Endothelial cell of umbilical vein (primary cell): Measurements from ENCODE around the gene C6orf89. TPM values are rescaled to one million over a fixed set of nuclear protein-coding genes. Genes with fewer than 3 reads are reported as not detected.

Experiments
- BruUV-seq: library from RNA; stranded (reverse); fragments of 400-500 nt; replicated peaks from 2 replicates; lab custom pipeline; 2021; lab: Mats Ljungman, UMichigan
- CTCF ChIA-PET: fragments of 300-600, 350-600 bp; sonication (Branson Sonifier 250); formaldehyde crosslinking; loops from one replicate; lab custom pipeline; 2021; ENCODE audit warnings: antibody characterized with exemption, inconsistent platforms; lab: Charles Lee
- POLR2A ChIA-PET: fragments of 300-600, 350-600 bp; sonication (Branson Sonifier 250); formaldehyde crosslinking; loops from one replicate; lab custom pipeline; 2021; ENCODE audit warnings: antibody characterized with exemption, inconsistent platforms; lab: Charles Lee
- DNase-seq: peaks from one replicate; pipeline ENCODE4 v3.0.0-alpha.2; 2011; ENCODE audit warnings: low read depth, low spot score
- FAIRE-seq: peaks from 2 replicates; lab custom pipeline; 2011; peaks lifted over from hg19 to GRCh38; lab: Jason Lieb, UNC
- H2AFZ ChIP-seq: 2 replicates; pipeline ENCODE4 v1.6.0; 2012; ENCODE audit warnings: low read depth, low read length, control low read depth, inconsistent platforms
- H3K27ac ChIP-seq: 2 replicates; pipeline ENCODE4 v1.5.1; 2011; ENCODE audit warnings: low read depth, mild to moderate bottlenecking, control low read depth, low read length, moderate library complexity; ENCODE audit not compliant: insufficient read depth
- H3K27me3 ChIP-seq, 2 experiments: 2 replicates each; pipeline versions ENCODE4 v1.6.0 to v1.6.1; 2011; ENCODE audit warnings: low read length in 2 of 2, mixed read lengths in 1 of 2; ENCODE audit not compliant: control insufficient read depth in 2 of 2, insufficient read depth in 2 of 2
- H3K36me3 ChIP-seq, 2 experiments: 2 replicates in 1 of 2; 3 replicates in 1 of 2; pipeline ENCODE4 v1.5.1; 2011; ENCODE audit warnings: low read length in 2 of 2, mild to moderate bottlenecking in 1 of 2, moderate library complexity in 1 of 2; ENCODE audit not compliant: control insufficient read depth in 2 of 2, insufficient read depth in 2 of 2; ENCODE audit errors: extremely low read depth in 1 of 2
- H3K4me1 ChIP-seq: 3 replicates; pipeline ENCODE4 v1.5.1; 2011; ENCODE audit warnings: mild to moderate bottlenecking, low read length; ENCODE audit not compliant: control insufficient read depth, insufficient read depth; ENCODE audit errors: extremely low read depth
- H3K4me2 ChIP-seq: 2 replicates; pipeline ENCODE4 v1.6.1; 2011; ENCODE audit warnings: low read length, control low read depth, mixed read lengths; ENCODE audit not compliant: insufficient read depth
- H3K4me3 ChIP-seq, 3 experiments: fragments of 200-600 bp in 1 of 3; sonication (generic), shearing (Covaris generic) in 1 of 3; replicated peaks in 1 of 3; 2 replicates each; pipeline ENCODE4 v1.5.1; 2011 to 2016; ENCODE audit warnings: control low read depth in 3 of 3, low read length in 3 of 3, mild to moderate bottlenecking in 2 of 3, inconsistent platforms in 1 of 3, low read depth in 1 of 3, moderate library complexity in 1 of 3; ENCODE audit not compliant: insufficient read depth in 1 of 3
- H3K79me2 ChIP-seq: 2 replicates; pipeline ENCODE4 v1.6.0; 2012; ENCODE audit warnings: low read length, inconsistent platforms; ENCODE audit not compliant: control insufficient read depth, insufficient read depth
- H3K9ac ChIP-seq: replicated peaks from 2 replicates; pipeline ENCODE3; 2011; ENCODE audit warnings: low read length, control low read depth; ENCODE audit not compliant: insufficient read depth; ENCODE audit errors: extremely low read depth
- H3K9me1 ChIP-seq: replicated peaks from 3 replicates; pipeline ENCODE4 v1.6.0; 2011; ENCODE audit warnings: mild to moderate bottlenecking, low read length; ENCODE audit not compliant: control insufficient read depth, insufficient read depth; ENCODE audit errors: extremely low read depth
- H3K9me3 ChIP-seq: replicated peaks from 2 replicates; pipeline ENCODE4 v1.5.1; 2012; ENCODE audit warnings: low read length, inconsistent platforms; ENCODE audit not compliant: control insufficient read depth, insufficient read depth
- H4K20me1 ChIP-seq: replicated peaks from 2 replicates; pipeline ENCODE3; 2011; ENCODE audit warnings: mild to moderate bottlenecking, low read length; ENCODE audit not compliant: control insufficient read depth, insufficient read depth; ENCODE audit errors: extremely low read depth
- EZH2 ChIP-seq: IDR thresholded peaks from 2 replicates; pipeline ENCODE4 v1.6.1; 2012; ENCODE audit warnings: borderline replicate concordance, low read depth, mild to moderate bottlenecking, moderate library complexity, low read length, inconsistent platforms; ENCODE audit not compliant: severe bottlenecking
- FOS ChIP-seq: IDR thresholded peaks from 2 replicates; pipeline ENCODE4 v1.6.1; 2011; ENCODE audit warnings: mild to moderate bottlenecking, low read length, moderate library complexity, borderline replicate concordance; ENCODE audit not compliant: insufficient read depth
- GATA2 ChIP-seq: IDR thresholded peaks from 2 replicates; pipeline ENCODE4 v1.7.0; 2011; ENCODE audit warnings: low read depth, mild to moderate bottlenecking, moderate library complexity, mixed read lengths, low read length; ENCODE audit not compliant: insufficient read length, insufficient read depth
- JUN ChIP-seq: IDR thresholded peaks from 2 replicates; pipeline ENCODE4 v1.6.1; 2011; ENCODE audit warnings: borderline replicate concordance, low read depth; ENCODE audit not compliant: insufficient read length, insufficient read depth
- MYC ChIP-seq: IDR thresholded peaks from one replicate; pipeline ENCODE4 v1.6.1; 2011; ENCODE audit warnings: mild to moderate bottlenecking, low read depth, low read length
- POLR2A ChIP-seq: IDR thresholded peaks from 2 replicates; pipeline ENCODE4 v1.6.1; 2012; ENCODE audit warnings: low read depth, mild to moderate bottlenecking, control low read depth, low read length
- POLR2AphosphoS5 ChIP-seq: IDR thresholded peaks from 2 replicates; pipeline ENCODE4 v1.6.1; 2012; ENCODE audit warnings: low read depth, mild to moderate bottlenecking, control low read depth, low read length, moderate library complexity; ENCODE audit not compliant: insufficient read depth
- dilution Hi-C: fragments of 300-500 bp; cut with MboI; formaldehyde crosslinking; loops from one replicate; pipeline ENCODE4 v1.15.0; 2019; ENCODE audit warnings: low sequenced_read_pairs; ENCODE audit not compliant: extremely low pct_ligation_motif_present
- intact Hi-C: fragments of 100-400 bp; cut with micrococcal nuclease; formaldehyde crosslinking; loops from one replicate; pipeline ENCODE4 v1.10.0; 2022
- polyA plus RNA-seq, 4 experiments: library from polyadenylated mRNA; depleted of rRNA in 3 of 4; stranded (reverse) in 3 of 4; unstranded in 1 of 4; fragments of >200 nt; gene quantifications; 2 replicates each; pipeline versions ENCODE4 v1.2.1 to v1.2.3, GENCODE V29; 2011 to 2012; ENCODE audit warnings: missing spikeins in 1 of 4
- total RNA-seq: library from RNA; stranded (reverse); gene quantifications from 2 replicates; pipeline ENCODE4 v1.2.3, GENCODE V29; 2021
- TF ChIP-seq, protein P1 (sequence below): IDR thresholded peaks from 2 replicates; pipeline ENCODE4 v1.6.1; 2011; ENCODE audit not compliant: insufficient read depth, insufficient read length
- TF ChIP-seq, protein P2 (sequence below), 2 donors: IDR thresholded peaks; 1 replicate in 1 of 2; 2 replicates in 1 of 2; pipeline ENCODE4 v1.5.1; 2011; ENCODE audit warnings: low read length in 2 of 2, mild to moderate bottlenecking in 2 of 2, moderate library complexity in 2 of 2, control low read depth in 1 of 2, inconsistent platforms in 1 of 2, low read depth in 1 of 2; ENCODE audit not compliant: insufficient read depth in 1 of 2; ENCODE audit errors: extremely low read depth in 1 of 2

The C6orf89 gene
- total and polyA plus RNA-seq, 2 donors (not counting 3 experiments of a cell fraction or from before 2014, with no cell fraction given): 18.2 to 34.0 TPM

DNA sequence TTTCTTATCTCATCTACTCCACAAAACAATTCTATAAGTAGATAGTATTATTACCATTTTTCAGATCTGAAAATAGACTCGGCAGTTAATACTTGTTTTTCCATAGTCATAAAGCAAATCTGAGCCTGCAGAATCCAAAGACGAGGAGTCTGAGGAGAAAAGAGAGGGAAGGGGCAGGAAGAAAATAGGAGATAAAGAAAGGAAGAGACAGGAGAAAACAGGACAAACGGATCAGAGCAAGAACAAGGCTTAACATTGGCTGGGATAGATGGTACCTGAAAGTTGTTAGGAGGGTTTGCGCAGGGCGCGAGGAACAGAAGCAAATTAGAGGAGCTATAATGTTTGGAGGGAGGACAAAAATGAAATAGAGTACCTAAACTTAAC lies 10.5 kb upstream of the C6orf89 start:
- intact Hi-C loops (loop anchor here (1.0 kb wide), 1 partner anchor 10 kb away; the partner anchor contains the start of gene C6orf89), dilution Hi-C loops (no loop called here)
- TF ChIP-seq GATA2: no peak
- no peak for TF ChIP-seq FOS
- TF ChIP-seq, protein P1, sequence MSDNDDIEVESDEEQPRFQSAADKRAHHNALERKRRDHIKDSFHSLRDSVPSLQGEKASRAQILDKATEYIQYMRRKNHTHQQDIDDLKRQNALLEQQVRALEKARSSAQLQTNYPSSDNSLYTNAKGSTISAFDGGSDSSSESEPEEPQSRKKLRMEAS: no peak
- TF ChIP-seq, protein P2, sequence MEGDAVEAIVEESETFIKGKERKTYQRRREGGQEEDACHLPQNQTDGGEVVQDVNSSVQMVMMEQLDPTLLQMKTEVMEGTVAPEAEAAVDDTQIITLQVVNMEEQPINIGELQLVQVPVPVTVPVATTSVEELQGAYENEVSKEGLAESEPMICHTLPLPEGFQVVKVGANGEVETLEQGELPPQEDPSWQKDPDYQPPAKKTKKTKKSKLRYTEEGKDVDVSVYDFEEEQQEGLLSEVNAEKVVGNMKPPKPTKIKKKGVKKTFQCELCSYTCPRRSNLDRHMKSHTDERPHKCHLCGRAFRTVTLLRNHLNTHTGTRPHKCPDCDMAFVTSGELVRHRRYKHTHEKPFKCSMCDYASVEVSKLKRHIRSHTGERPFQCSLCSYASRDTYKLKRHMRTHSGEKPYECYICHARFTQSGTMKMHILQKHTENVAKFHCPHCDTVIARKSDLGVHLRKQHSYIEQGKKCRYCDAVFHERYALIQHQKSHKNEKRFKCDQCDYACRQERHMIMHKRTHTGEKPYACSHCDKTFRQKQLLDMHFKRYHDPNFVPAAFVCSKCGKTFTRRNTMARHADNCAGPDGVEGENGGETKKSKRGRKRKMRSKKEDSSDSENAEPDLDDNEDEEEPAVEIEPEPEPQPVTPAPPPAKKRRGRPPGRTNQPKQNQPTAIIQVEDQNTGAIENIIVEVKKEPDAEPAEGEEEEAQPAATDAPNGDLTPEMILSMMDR (IDR thresholded peaks at IDR 0.05; ENCODE audit: extremely low read depth in 1 of 2, insufficient read depth in 1 of 2, low read depth in 1 of 2, low read length in 2 of 2): no peak
- no peak for TF ChIP-seq EZH2
- no peak for TF ChIP-seq POLR2A
- no peak for TF ChIP-seq POLR2AphosphoS5
- no peak for TF ChIP-seq MYC
- no peak for TF ChIP-seq JUN
- no peak overlapping the region for H3K27ac ChIP-seq
- peak overlapping the region; percentile 75 for H3K4me2 ChIP-seq
- H3K9me3 ChIP-seq: no peaks in the 10 kb centered on the region
- no TSS peak for BruUV-seq
- DNase-seq: no peak
- no peak for FAIRE-seq
- peaks cover 17% of the 10 kb centered on the region for H3K79me2 ChIP-seq
- no peaks in the 10 kb centered on the region for H4K20me1 ChIP-seq
- no peaks in the 10 kb centered on the region for H3K27me3 ChIP-seq
- peak overlapping the region; percentile 63 to 95 (median 67) for H3K4me3 ChIP-seq
- no peaks in the 10 kb centered on the region for H3K9me1 ChIP-seq
- peak overlapping the region; percentile 56 for H2AFZ ChIP-seq
- peak overlapping the region; percentile 92 for H3K9ac ChIP-seq
- peaks cover 0 to 2% of the 10 kb centered on the region in 2 experiments for H3K36me3 ChIP-seq
- ChIA-PET POLR2A (interaction anchor here (0.6 to 1.4 kb wide), 4 partner anchors 77 to 197 kb away, joined by 3 to 5 read pairs (median 4); partner anchors contain the start of genes CDKN1A and MTCH1), CTCF (interaction anchor here (0.8 to 5.7 kb wide), 13 partner anchors 8 to 143 kb away, joined by 3 to 41 read pairs (median 6); partner anchors contain the start of gene C6orf89)
- H3K4me1 ChIP-seq: peaks cover 12% of the 10 kb centered on the region
